Measurements from ENCODE around the gene STX1B. TPM values are rescaled to one million over a fixed set of nuclear protein-coding genes. Genes with fewer than 3 reads are reported as not detected.

The STX1B gene
- total RNA-seq, 2 experiments from 2014 or later: 0.47 to 2.1 TPM

- Histone ChIP-seq H3K4me2 (ENCODE audit: low read length) (no peak overlapping the region), H3K36me3 (ENCODE audit: insufficient read depth, low read length) (no peaks in the 10 kb centered on the region), H3K4me3 (ENCODE audit: low read depth, low read length, poor library complexity, severe bottlenecking) (no peak overlapping the region), H3K9me2 (ENCODE audit: insufficient read depth, low read length) (no peaks in the 10 kb centered on the region), H3K27ac (ENCODE audit: low read depth, low read length, poor library complexity, severe bottlenecking) (no peak overlapping the region), H3K4me1 (ENCODE audit: insufficient read depth, low read length, poor library complexity, severe bottlenecking) (peaks cover 5% of the 10 kb centered on the region), H2AFZ (ENCODE audit: low read length) (no peak overlapping the region), H4K20me1 (ENCODE audit: insufficient read depth, low read length) (no peaks in the 10 kb centered on the region), H3K9me3 (ENCODE audit: low read length) (no peaks in the 10 kb centered on the region), H3K79me2 (ENCODE audit: insufficient read depth, low read depth, low read length) (no peaks in the 10 kb centered on the region)
- intact Hi-C loops (cut with micrococcal nuclease; ENCODE audit: unreplicated experiment): no loop called here
- no TSS peak for BruUV-seq (replicated peaks)
- TF ChIP-seq EZH2phosphoT487 (IDR thresholded peaks at IDR 0.05; ENCODE audit: borderline replicate concordance, low read depth, low read length): no peak
- TF ChIP-seq, protein P1, sequence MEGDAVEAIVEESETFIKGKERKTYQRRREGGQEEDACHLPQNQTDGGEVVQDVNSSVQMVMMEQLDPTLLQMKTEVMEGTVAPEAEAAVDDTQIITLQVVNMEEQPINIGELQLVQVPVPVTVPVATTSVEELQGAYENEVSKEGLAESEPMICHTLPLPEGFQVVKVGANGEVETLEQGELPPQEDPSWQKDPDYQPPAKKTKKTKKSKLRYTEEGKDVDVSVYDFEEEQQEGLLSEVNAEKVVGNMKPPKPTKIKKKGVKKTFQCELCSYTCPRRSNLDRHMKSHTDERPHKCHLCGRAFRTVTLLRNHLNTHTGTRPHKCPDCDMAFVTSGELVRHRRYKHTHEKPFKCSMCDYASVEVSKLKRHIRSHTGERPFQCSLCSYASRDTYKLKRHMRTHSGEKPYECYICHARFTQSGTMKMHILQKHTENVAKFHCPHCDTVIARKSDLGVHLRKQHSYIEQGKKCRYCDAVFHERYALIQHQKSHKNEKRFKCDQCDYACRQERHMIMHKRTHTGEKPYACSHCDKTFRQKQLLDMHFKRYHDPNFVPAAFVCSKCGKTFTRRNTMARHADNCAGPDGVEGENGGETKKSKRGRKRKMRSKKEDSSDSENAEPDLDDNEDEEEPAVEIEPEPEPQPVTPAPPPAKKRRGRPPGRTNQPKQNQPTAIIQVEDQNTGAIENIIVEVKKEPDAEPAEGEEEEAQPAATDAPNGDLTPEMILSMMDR (conservative IDR thresholded peaks at IDR 0.05; ENCODE audit: low read length): no peak
- POLR2A ChIA-PET: interaction anchor here (1.0 kb wide), 1 partner anchor 11 kb away, joined by 4 read pairs; no protein-coding TSS in a partner anchor
- no peak for DNase-seq (ENCODE audit: low spot score)
- CTCF ChIA-PET (ENCODE audit: unreplicated experiment): interaction anchor here (0.6 kb wide), 1 partner anchor 241 kb away, joined by 8 read pairs; no protein-coding TSS in a partner anchor
These were observed 8.8 kb downstream of the STX1B start for GRCh38 chr16:31001507-31002249.

DNA sequence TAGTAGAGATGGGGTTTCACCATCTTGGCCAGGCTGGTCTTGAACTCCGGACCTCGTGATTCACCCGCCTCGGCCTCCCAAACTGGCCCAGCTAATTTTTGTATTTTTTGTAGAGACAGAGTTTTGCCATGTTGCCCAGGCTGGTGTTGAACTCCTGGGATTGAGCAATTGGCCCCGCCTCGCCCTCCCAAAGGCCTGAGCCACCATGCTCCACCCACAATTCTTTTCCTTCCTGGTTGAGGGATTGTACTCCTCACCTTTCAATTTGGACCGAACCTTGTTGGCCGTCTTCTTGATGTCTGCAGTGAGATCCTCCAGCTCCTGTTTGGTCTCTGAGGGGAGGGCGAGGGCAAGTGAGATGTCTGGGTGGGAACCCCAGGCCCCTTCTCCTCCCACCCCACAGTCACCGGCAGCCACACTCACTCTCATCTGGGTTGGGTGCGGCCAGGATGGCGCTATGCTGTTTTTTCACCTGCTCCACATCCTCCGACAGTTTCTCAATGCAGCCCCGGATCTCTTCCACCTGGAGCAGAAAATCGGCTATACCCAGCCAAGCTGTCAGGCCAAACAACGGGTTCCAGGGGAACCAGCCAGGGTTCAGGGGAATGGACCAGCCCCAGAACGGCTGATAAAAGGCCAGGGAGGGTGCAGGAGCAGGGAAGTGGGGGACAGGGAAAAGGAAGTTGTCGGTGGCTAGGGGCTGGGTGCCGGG lies 9.6 kb downstream of the STX1B start:
- no peaks in the 10 kb centered on the region for H4K20me1 ChIP-seq (ENCODE audit: insufficient read depth, low read length)
- H3K9me3 ChIP-seq (ENCODE audit: low read length): no peaks in the 10 kb centered on the region
- no peaks in the 10 kb centered on the region for H3K79me2 ChIP-seq (ENCODE audit: insufficient read depth, low read depth, low read length)
- no peaks in the 10 kb centered on the region for H3K36me3 ChIP-seq (ENCODE audit: insufficient read depth, low read length)
- no peak overlapping the region for H3K27ac ChIP-seq (ENCODE audit: low read depth, low read length, poor library complexity, severe bottlenecking)
- no peak for DNase-seq (ENCODE audit: low spot score)
- BruUV-seq (replicated peaks): no TSS peak
- ChIA-PET POLR2A (interaction anchor here (0.6 kb wide), 1 partner anchor 91 kb away, joined by 3 read pairs; no protein-coding TSS in a partner anchor), CTCF (ENCODE audit: unreplicated experiment) (no interaction called here)
- H3K4me2 ChIP-seq (ENCODE audit: low read length): no peak overlapping the region
- H3K4me3 ChIP-seq (ENCODE audit: low read depth, low read length, poor library complexity, severe bottlenecking): no peak overlapping the region
- intact Hi-C loops (cut with micrococcal nuclease; ENCODE audit: unreplicated experiment): no loop called here
- peaks cover 10% of the 10 kb centered on the region for H3K4me1 ChIP-seq (ENCODE audit: insufficient read depth, low read length, poor library complexity, severe bottlenecking)
- H3K9me2 ChIP-seq (ENCODE audit: insufficient read depth, low read length): no peaks in the 10 kb centered on the region
- TF ChIP-seq, protein P1 (conservative IDR thresholded peaks at IDR 0.05; ENCODE audit: low read length): no peak
- TF ChIP-seq EZH2phosphoT487 (IDR thresholded peaks at IDR 0.05; ENCODE audit: borderline replicate concordance, low read depth, low read length): no peak
- H2AFZ ChIP-seq (ENCODE audit: low read length): no peak overlapping the region
